HG03139 (cell line): ENCODE data around the gene TBC1D9.
"Not testable (repeated sequence)": the region's sequence is repeated elsewhere in the genome, so short reads cannot be mapped to it uniquely, and the experiment has no call there.

ENCODE experiments used
- ATAC-seq: cut with Tn5 transposase; IDR thresholded peaks from one replicate; pipeline ENCODE4 v1.9.1; 2021; ENCODE audit not compliant: unreplicated experiment

TBC1D9 gene

GRCh38 chr4:140754918-140755773 lies 1.0 kb downstream of the TBC1D9 start:
- no peak for ATAC-seq

DNA sequence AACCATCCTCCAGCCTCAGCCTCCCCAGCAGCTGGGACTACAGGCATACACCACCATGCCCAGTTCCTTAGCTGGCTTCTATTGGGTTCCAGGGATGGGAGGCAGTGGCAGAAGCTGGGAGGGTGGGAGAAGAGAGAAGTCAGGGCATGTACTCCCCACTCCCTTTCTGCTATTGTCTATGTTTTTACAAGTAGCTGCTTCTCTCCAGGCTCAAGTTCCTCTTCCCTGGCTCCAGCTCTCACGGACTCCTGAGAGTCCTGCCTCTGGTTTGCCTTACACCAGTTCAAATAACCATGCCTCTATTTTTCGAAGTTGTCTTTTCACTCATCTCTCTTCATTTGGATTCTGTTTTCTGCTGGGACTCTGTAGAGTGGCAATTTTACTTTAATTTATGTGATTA lies 2.9 kb downstream of the TBC1D9 start:
- ATAC-seq: no peak

DNA sequence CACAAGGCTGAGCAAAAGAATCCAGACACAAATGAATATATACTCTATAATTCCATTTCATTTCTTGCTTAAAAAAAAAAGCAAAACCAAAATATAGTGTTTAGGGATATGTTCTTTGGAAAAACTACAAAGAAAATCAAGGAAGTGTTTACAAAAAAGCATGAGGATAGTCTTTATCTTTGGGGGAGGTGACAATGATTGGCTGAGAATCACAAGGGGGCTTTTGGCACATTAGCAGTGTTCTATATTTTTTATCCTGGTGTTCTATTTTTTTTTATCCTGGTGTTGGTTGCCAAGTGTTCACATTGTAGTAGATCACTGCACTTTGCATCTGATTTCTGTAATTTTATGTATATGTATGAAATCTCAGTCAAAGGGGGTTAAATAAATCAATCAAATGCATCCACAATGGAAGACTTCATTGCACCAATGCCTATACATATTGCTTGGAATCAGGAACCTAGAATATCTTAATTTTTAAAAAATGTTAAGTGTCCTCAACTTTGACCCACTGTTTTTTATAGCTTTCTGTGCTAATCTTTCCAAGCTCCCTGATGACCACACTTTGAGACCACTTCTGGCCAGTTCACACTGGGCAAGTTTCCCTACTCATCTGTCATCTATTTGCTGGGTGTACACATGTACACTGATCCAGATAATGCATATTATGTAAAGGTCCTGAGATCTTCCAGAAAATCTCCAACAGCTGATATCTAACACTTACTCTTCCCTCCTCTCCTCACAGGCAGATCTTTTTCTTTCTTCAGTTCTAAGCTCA lies 3.7 kb downstream of the TBC1D9 start:
- ATAC-seq: no peak

DNA sequence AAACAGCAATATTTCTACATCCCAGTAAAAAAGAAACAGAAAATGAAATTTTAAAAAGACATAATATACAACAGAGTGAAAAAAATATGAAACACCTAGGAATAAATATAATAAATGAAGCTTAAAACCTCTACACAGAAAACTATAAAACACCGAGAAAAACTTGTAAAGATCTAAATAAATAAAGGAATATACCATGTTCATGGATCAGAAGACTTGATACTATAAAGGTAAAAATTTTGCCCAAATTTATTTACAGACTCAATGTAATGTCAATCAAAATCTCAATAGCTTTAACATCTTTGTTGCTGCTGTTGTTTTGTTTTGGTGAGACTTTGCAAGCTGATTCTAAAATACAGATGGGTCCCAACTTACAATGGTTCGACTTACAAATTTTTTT lies 5.7 kb downstream of the TBC1D9 start:
- ATAC-seq: no peak

- ATAC-seq: no peak
Observed at GRCh38 chr4:140748171-140748570, 8.0 kb downstream of the TBC1D9 start.

DNA sequence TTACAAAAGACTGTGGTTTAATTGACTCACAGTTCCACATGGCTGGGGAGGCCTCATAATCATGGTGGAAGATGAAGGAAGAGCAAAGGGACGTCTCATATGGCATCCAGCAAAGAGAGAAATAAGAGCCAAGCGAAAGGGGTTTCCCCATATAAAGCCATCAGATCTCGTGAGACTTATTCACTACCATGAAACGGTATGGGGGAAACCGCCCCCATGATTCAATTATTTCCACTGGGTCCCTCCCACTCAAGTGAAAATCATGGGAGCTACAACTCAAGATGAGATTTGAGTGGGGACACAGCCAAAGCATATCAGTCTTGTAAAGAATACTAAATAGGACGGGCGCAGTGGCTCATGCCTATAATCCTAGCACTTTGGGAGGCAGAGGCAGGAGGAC lies 9.6 kb downstream of the TBC1D9 start:
- not testable (repeated sequence) for ATAC-seq

DNA sequence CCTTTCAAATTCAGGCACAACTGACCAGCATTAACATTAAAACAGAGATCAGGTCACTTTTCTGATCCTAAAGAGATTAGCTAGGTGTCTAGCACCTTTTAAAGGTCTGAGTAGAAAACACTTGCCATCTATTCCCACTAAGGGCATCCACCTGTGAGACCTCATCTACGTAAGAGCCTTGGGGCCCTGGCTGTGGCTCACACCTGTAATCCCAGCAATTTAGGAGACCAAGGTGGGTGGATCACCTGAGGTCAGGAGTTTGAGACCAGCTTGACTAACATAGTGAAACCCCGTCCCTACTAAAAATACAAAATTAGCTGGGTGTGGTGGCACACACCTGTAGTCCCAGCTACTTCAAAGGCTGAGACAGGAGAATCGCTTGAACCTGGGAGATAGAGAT lies 11.8 kb downstream of the TBC1D9 start:
- ATAC-seq: no peak

- peak; percentile 74 for ATAC-seq
Observed at GRCh38 chr4:140743194-140743931, 12.8 kb downstream of the TBC1D9 start.

DNA sequence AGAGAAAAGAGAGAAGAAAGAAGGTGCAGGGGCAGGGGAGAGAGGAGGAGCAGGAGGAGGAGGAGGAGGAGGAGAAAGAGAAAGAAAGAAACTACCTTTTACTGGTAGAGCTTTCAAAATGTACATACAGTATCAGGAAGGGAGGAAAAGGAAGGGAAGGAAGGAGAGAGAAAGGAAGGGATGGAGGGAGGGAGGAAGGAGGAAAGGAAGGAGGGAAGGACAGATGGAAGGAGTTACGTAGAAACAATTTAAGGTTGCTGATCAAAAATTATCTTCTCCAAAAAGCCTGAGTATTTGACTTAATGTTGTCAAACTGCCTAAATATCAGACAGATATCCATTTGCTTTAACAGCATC lies 13.4 kb downstream of the TBC1D9 start:
- ATAC-seq: peak; percentile 15

GRCh38 chr4:140740906-140741670 lies 15.1 kb downstream of the TBC1D9 start:
- ATAC-seq: no peak

DNA sequence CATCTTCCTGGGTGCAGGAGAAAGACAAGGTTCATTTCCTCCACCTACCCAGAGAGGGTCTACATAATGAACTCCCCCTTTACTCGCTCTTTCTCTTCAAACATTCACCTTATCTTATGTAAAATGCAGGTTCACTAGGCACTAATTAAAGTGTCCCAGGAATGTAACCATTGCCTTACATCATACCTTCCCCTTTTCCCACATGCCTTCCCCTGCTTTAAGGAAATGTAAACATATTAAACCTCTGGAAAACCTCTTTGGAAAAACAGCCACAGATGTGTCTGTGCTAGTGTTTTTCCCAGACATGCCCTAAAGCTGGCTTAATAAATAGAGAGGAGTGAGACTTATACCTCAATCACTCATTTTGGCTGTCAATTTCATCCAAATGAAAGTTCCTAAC lies 15.8 kb downstream of the TBC1D9 start:
- ATAC-seq: no peak

GRCh38 chr4:140739971-140740370 lies 16.2 kb downstream of the TBC1D9 start:
- ATAC-seq: no peak

DNA sequence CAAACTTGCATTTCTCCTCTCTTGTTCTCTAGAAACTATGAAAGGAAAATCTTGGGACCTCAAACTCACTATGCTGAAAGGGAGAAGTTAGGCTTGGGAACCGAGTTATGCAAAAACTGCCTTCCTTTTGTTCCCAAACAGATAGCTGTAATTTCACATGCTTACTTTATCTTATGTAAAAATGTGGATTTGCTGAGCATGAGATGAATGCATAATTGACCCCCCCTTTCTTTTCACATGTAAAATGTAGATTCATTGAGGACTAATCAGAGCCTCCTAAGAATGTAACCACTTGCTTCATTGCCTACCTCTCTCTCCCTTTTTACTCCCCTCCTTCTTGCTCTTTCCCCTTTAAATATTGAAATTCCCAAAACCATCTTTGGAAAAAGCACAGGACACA lies 18.0 kb downstream of the TBC1D9 start:
- ATAC-seq: no peak

- no peak for ATAC-seq
Observed at GRCh38 chr4:140736669-140737343, 19.4 kb downstream of the TBC1D9 start.

DNA sequence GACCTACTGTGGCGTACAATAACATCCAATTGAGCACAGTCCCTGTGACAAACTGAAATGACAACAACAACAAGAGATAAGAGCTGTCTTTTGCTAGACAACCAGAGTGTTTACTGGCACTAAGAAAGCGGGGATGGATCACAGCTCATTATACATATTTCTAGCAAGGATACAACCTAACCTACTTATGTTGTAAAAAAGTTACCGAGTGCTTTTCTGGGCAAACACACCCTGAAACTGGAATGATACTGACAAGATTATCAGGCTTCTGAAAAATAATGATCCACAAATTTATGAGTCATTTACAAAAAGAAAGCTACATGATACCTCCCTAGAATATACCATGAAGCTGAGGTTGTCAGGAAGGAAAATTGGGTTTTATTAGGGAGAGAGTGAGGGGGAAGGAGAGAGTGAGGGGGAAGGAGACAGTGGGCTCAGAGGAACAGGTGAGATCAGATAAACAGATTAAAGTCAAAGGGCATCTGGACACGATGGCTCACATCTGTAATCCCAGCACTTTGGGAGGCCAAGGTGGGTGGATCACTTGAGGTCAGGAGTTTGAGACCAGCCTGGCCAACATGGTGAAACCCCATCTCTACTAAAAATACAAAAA lies 20.3 kb downstream of the TBC1D9 start:
- no peak for ATAC-seq

DNA sequence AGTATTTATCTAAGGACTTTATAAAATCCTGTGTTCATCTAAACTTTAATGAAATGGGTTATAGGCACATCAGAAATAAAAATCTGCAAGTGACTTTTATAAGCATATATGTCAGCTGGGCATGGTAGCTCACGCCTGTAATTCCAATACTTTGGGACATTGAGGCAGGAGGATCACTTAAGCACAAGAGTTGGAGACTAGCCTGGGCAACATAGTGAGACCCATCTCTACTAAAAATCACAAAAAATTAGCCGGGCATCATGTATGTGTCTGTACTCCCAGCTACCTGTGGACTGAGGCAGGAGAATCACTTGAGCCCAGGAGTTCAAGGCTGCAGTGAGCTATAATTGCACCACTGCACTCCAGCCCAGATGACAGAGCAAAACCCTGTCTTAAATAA lies 20.9 kb downstream of the TBC1D9 start:
- ATAC-seq: no peak

DNA sequence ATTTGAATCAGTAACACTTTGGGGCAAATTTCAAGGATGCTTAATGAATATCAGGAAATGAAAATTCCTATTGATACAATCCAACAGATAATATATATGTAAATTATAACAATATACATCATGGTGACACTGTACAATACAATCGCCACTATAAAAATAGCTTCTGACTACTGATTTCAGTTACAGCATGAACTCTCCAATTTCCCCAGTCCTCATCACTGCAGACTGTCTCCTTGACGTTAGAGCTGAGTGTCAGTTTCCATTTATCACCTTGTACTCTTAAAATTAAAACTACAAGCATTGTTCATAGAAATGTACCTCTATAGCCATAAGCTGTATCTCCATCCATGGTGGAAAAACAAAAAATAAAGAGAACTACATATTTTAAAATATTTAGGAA lies 23.4 kb downstream of the TBC1D9 start:
- ATAC-seq: no peak

DNA sequence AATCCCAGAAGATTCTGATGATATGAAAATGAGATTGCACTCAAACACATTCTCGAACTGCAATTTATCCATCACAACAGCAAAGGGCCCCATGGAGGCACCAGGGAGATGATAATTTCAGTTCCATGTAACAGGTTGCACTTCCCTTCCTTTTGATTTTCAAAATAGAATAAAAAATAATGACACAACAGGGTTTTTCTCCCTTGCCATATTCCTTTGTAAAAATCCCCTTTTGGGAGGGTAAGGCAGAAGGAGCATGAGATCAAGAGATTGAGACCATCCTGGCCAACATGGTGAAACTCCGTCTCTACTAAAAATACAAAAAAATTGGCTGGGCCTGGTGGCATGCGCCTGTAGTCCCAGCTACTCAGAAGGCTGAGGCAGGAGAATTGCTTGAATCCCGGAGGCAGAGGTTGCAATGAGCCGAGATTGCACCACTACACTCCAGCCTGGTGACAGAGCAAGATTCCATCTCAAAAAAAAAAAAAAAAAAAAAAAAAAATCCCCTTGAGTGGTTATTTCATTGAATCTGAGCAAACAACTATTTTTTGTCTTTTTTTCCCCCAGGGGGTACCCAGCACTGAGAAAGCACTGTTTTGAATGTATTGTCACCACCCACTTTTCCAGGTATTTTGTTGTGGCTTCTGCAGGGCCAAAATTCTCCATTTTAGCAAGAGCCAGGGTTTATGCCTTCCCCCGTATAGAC lies 26.7 kb downstream of the TBC1D9 start:
- ATAC-seq: no peak

DNA sequence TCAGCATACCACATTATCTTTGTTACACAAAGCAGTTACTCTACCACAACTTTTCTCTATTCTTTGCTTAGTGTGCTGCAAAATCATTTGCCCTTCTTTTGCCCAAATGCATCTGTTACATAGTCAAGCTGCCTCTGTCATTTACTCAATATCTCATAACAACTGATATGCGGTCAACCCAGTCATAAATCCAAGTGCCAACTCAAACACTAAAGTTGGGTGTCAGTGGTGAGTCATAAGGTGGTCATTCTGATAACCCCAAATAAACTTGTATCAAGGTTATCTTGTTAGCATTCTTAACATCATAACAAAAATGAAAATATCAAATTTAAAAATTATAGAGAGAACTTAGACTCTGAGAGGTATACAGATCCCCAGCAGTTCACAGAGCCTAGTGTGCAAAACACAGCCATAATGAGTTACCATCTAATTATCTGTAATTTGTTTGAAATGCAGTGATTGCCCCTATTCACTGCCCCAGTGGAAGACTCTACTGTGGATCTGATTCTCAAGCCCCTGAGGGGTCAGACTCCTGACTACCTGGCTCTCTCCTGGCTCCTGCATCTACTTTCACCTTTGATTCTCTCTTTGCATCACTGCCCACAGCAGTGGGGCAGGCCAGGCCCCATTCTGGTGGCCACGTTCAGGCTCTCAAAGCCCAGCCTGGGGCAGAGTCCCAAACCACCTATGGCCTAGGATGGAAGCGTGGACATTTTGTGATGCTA lies 29.2 kb downstream of the TBC1D9 start:
- no peak for ATAC-seq
